ENCODE data around the gene LAP3.

The LAP3 gene

DNA sequence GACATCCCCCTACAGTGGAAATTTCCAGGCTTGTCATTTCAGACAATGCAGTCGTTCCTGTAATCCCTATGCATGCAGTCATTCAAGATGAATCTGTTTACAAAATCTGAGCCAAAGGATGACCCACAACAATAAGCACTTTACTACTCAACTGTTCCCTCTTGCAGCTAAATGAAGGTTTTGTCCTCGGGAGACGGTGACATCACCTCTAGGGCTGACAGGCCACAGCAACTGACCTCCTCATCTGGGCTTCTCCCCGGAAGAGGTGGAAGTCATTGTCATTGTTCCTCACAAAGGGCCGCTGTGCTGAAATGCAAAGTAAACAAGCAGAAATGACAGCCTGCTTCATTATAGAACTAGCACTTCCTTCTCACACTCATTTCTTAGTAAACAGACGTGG, 32.8 kb upstream of the LAP3 start:
- no peak for DNase-seq
- Histone ChIP-seq H3K9ac (ENCODE audit: low read depth, low read length) (no peak overlapping the region), H3K9me3 (ENCODE audit: insufficient read depth, low read length, severe bottlenecking) (no peaks in the 10 kb centered on the region), H3K4me1 (ENCODE audit: insufficient read depth, low read length) (0 out of 2 replicates have a peak, but pooled peaks cover 1% of the 10 kb centered on the region), H3K27me3 (ENCODE audit: insufficient read depth, low read length, poor library complexity) (peaks cover 3% of the 10 kb centered on the region), H4K20me1 (ENCODE audit: insufficient read depth, low read length) (no peaks in the 10 kb centered on the region), H3K79me2 (ENCODE audit: insufficient read depth, low read length) (no peaks in the 10 kb centered on the region), H3K4me3 (ENCODE audit: low read depth in 1 of 2, low read length in 2 of 2) (no peak overlapping the region), H3K4me2 (ENCODE audit: insufficient read depth, low read length) (no peak overlapping the region), H3K27ac (ENCODE audit: low read length) (no peak overlapping the region), H3K36me3 (ENCODE audit: insufficient read depth, low read length) (no peaks in the 10 kb centered on the region), H2AFZ (ENCODE audit: low read depth, low read length) (no peak overlapping the region)
- no peak for ATAC-seq (ENCODE audit: insufficient read depth, low read depth)
- no peak for TF ChIP-seq EZH2 (IDR thresholded peaks at IDR 0.05; ENCODE audit: borderline replicate concordance, low read depth, low read length, severe bottlenecking)
- TF ChIP-seq, protein P1, sequence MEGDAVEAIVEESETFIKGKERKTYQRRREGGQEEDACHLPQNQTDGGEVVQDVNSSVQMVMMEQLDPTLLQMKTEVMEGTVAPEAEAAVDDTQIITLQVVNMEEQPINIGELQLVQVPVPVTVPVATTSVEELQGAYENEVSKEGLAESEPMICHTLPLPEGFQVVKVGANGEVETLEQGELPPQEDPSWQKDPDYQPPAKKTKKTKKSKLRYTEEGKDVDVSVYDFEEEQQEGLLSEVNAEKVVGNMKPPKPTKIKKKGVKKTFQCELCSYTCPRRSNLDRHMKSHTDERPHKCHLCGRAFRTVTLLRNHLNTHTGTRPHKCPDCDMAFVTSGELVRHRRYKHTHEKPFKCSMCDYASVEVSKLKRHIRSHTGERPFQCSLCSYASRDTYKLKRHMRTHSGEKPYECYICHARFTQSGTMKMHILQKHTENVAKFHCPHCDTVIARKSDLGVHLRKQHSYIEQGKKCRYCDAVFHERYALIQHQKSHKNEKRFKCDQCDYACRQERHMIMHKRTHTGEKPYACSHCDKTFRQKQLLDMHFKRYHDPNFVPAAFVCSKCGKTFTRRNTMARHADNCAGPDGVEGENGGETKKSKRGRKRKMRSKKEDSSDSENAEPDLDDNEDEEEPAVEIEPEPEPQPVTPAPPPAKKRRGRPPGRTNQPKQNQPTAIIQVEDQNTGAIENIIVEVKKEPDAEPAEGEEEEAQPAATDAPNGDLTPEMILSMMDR (IDR thresholded peaks at IDR 0.05; ENCODE audit: borderline replicate concordance, extremely low read depth, low read length, poor library complexity, severe bottlenecking), result no peak

DNA sequence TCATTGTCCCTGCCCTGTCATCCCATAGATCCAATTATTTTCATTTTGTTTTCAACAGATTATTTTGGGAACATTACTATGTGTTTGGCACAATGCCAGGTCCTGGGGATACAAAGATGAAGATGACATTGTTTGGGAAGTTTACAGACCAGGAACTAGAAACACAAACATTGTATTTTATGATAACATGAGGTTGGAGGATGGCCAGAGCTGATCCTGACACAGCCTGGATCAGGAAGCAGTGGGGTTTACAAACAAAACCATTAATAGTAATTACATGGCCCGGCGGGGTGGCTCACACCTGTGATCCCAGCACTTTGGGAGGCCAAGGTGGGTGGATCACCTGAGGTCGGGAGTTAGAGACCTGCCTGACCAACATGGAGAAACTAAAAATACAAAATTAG, 32.2 kb upstream of the LAP3 start:
- Histone ChIP-seq H3K4me2 (ENCODE audit: insufficient read depth, low read length) (no peak overlapping the region), H3K27ac (ENCODE audit: low read length) (no peak overlapping the region), H3K9ac (ENCODE audit: low read depth, low read length) (no peak overlapping the region), H3K27me3 (ENCODE audit: insufficient read depth, low read length, poor library complexity) (peaks cover 3% of the 10 kb centered on the region), H3K4me3 (ENCODE audit: low read depth in 1 of 2, low read length in 2 of 2) (no peak overlapping the region), H2AFZ (ENCODE audit: low read depth, low read length) (no peak overlapping the region), H3K36me3 (ENCODE audit: insufficient read depth, low read length) (no peaks in the 10 kb centered on the region), H3K4me1 (ENCODE audit: insufficient read depth, low read length) (0 out of 2 replicates have a peak, but pooled peaks cover 2% of the 10 kb centered on the region), H3K9me3 (ENCODE audit: insufficient read depth, low read length, severe bottlenecking) (no peaks in the 10 kb centered on the region), H3K79me2 (ENCODE audit: insufficient read depth, low read length) (no peaks in the 10 kb centered on the region), H4K20me1 (ENCODE audit: insufficient read depth, low read length) (no peaks in the 10 kb centered on the region)
- TF ChIP-seq EZH2 (IDR thresholded peaks at IDR 0.05; ENCODE audit: borderline replicate concordance, low read depth, low read length, severe bottlenecking), result no peak
- TF ChIP-seq, protein P1 (IDR thresholded peaks at IDR 0.05; ENCODE audit: borderline replicate concordance, extremely low read depth, low read length, poor library complexity, severe bottlenecking), result no peak
- ATAC-seq (ENCODE audit: insufficient read depth, low read depth) (no peak), DNase-seq (no peak)

DNA sequence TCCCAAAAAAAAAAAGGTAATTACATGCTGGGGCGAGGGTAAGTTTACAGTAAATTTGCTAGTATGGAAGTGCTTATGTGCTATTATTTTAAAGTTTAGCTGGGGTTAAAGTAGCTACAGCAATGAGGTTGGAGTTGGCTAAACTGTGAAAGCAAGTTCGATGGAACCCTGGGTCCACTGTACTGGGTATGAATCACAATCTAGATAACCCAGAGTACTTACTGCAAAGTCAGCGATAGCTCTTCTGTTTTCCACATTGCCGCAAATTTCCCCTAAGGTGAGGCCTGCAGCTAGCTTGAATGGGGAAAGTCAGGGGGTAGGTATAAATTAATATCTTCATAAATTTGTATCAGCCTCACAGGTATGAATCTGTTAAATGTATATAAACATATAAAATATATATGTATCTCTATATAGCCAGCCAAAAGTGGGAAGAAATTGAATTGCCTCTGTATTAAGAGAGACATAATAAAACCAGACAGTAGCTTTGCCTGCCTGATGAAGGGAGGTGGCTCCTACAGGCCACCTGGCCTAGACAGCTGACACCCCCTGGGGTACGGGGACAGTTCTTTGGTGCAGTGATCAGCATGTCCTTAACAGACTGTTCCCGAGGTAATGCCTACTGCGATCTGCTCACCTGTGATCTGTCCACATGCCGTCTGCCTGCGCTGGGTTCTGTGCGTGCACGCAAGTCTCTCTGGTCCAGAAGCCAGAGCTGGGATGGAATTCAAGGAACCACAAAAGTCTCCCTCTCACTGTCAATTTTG, 31.4 kb upstream of the LAP3 start:
- H3K27ac ChIP-seq (ENCODE audit: low read length), result no peak overlapping the region
- no peak for DNase-seq
- no peak overlapping the region for H2AFZ ChIP-seq (ENCODE audit: low read depth, low read length)
- H3K4me3 ChIP-seq (ENCODE audit: low read depth in 1 of 2, low read length in 2 of 2), result no peak overlapping the region
- no peak for ATAC-seq (ENCODE audit: insufficient read depth, low read depth)
- no peak overlapping the region for H3K4me2 ChIP-seq (ENCODE audit: insufficient read depth, low read length)
- no peak overlapping the region for H3K9ac ChIP-seq (ENCODE audit: low read depth, low read length)
- 0 out of 2 replicates have a peak, but pooled peaks cover 2% of the 10 kb centered on the region for H3K4me1 ChIP-seq (ENCODE audit: insufficient read depth, low read length)
- H4K20me1 ChIP-seq (ENCODE audit: insufficient read depth, low read length), result no peaks in the 10 kb centered on the region
- H3K79me2 ChIP-seq (ENCODE audit: insufficient read depth, low read length), result no peaks in the 10 kb centered on the region
- no peaks in the 10 kb centered on the region for H3K27me3 ChIP-seq (ENCODE audit: insufficient read depth, low read length, poor library complexity)
- no peaks in the 10 kb centered on the region for H3K36me3 ChIP-seq (ENCODE audit: insufficient read depth, low read length)
- no peaks in the 10 kb centered on the region for H3K9me3 ChIP-seq (ENCODE audit: insufficient read depth, low read length, severe bottlenecking)
- TF ChIP-seq EZH2 (IDR thresholded peaks at IDR 0.05; ENCODE audit: borderline replicate concordance, low read depth, low read length, severe bottlenecking), result no peak
- TF ChIP-seq, protein P1 (IDR thresholded peaks at IDR 0.05; ENCODE audit: borderline replicate concordance, extremely low read depth, low read length, poor library complexity, severe bottlenecking), result no peak

Data from DND-41 (cell line).